Activated T-cell treated with anti-CD3 and anti-CD28 coated beads, Interleukin-2, amount 50 U/mL, for 24 hours (primary cell): ENCODE results near the gene PERP.

Experiments
- DNase-seq: peaks from one replicate; pipeline ENCODE4 v3.0.0-alpha.2; 2020
- H3K27ac Mint-ChIP-seq: 2 replicates; pipeline ENCODE4 v1.8.0; 2020; ENCODE audit warnings: mild to moderate bottlenecking, mixed read lengths
- H3K27me3 Mint-ChIP-seq: 2 replicates; pipeline ENCODE4 v1.8.0; 2020; ENCODE audit warnings: mixed read lengths
- H3K36me3 Mint-ChIP-seq: 2 replicates; pipeline ENCODE4 v1.8.0; 2020; ENCODE audit warnings: low read depth, mixed read lengths
- H3K4me1 Mint-ChIP-seq: 2 replicates; pipeline ENCODE4 v1.8.0; 2020; ENCODE audit warnings: low read depth, mixed read lengths
- H3K4me3 Mint-ChIP-seq: 2 replicates; pipeline ENCODE4 v1.8.0; 2020; ENCODE audit warnings: mild to moderate bottlenecking, moderate library complexity, mixed read lengths
- H3K9me3 Mint-ChIP-seq: 2 replicates; pipeline ENCODE4 v1.8.0; 2020; ENCODE audit warnings: mixed read lengths

The PERP gene

GRCh38 chr6:138044972-138045371, 62.2 kb downstream of the PERP start:
- DNase-seq: no peak
- H3K4me1 Mint-ChIP-seq: no peaks in the 10 kb centered on the region
- no peak overlapping the region for H3K4me3 Mint-ChIP-seq
- no peaks in the 10 kb centered on the region for H3K9me3 Mint-ChIP-seq
- H3K36me3 Mint-ChIP-seq: no peaks in the 10 kb centered on the region
- peaks cover 8% of the 10 kb centered on the region for H3K27me3 Mint-ChIP-seq
- no peak overlapping the region for H3K27ac Mint-ChIP-seq

- Mint-ChIP-seq H3K4me3 (no peak overlapping the region), H3K27me3 (peaks cover 8% of the 10 kb centered on the region), H3K27ac (no peak overlapping the region), H3K36me3 (no peaks in the 10 kb centered on the region), H3K4me1 (no peaks in the 10 kb centered on the region), H3K9me3 (no peaks in the 10 kb centered on the region)
- DNase-seq: no peak
Measured at GRCh38 chr6:138044458-138044857, 62.8 kb downstream of the PERP start.
